Medulla oblongata (tissue), 1 donor: ENCODE measurements around the gene CHCHD3.
"Not testable (repeated sequence)": the region's sequence is repeated elsewhere in the genome, so short reads cannot be mapped to it uniquely, and the experiment has no call there.

Source experiments
- DNase-seq: peaks from one replicate; pipeline ENCODE4 v3.0.0-alpha.2; 2015; ENCODE audit errors: extremely low spot score

CHCHD3 gene

DNA sequence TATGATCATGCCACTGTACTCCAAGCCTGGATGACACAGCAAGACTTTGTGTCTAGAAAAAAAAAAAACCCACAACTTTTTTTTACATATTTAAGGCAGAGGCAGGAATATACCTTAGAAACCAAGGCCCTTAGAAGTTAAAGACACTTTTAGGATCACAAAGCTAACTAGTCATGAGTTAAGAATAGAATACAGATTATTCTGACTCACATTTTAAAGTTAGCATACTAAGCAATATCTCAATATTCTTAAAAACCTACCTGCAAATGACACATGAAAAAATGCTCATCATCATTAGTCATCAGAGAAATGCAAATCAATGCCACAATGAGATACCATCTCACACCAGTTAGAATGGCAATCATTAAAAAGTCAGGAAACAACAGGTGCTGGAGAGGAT, 177.7 kb downstream of the CHCHD3 start:
- DNase-seq: no peak

DNA sequence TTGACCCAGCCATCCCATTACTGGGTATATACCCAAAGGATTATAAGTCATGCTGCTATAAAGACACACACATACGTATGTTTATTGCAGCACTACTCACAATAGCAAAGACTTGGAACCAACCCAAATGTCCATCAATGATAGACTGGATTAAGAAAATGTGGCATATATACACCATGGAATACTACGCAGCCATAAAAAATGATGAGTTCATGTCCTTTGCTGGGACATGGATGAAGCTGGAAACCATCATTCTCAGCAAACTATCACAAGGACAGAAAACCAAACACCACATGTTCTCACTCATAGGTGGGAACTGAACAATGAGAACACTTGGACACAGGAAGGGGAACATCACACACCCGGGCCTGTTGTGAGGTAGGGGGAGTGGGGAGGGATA, 179.6 kb downstream of the CHCHD3 start:
- DNase-seq: not testable (repeated sequence)

DNA sequence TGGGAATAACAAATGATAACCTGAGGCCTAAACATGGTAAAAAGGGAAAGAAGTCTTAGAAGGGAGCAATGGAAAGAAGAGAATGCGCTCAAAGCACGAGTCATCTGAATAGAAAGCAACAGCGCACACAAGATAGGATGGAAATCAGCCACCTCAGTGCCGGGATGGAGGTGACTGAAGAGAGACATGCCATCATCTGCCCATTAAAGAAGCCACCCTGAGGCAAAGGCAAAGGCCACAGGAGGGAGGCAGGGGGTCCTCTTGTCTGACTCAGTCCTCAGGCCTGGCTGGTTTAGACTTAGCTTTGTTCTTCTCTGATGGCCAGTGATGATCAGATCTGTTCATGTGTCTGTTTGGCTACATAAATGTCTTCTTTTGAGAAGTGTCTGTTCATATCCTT, 180.6 kb downstream of the CHCHD3 start:
- no peak for DNase-seq

DNA sequence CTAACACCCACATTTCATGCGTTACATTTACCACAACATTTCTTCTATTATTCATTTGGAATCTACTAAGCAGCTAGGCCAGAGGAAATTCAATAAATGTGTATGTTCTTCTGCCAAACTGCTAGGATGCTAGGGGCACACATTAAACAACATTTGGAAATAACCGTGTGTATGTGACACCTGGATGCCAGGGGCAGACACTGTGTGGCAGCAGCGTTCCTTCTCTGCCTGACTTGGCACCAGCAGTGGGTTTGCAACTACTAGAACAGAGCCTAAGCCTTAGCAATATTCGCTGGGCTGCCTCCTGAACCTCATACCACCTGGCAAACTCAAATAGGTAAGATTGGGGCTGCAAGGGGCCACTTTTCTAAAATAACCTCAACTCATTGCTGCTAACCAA, 182.1 kb downstream of the CHCHD3 start:
- DNase-seq: no peak

DNA sequence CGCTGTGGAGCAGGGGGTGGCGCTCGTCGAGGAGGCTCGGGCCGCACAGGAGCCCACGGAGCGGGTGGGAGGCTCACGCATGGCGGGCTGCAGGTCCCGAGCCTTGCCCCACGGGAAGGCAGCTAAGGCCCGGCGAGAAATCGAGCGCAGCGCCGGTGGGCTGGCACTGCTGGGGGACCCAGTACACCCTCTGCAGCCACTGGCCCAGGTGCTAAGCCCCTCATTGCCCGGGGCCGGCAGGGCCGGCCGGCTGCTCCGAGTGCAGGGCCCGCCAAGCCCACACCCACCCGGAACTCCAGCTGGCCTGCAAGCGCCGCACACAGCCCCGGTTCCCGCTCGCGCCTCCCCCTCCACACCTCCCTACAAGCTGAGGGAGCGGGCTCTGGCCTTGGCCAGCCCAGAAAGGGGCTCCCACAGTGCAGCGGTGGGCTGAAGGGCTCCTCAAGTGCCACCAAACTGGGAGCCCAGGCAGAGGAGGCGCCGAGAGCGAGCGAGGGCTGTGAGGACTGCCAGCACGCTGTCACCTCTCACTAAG, 183.2 kb downstream of the CHCHD3 start:
- DNase-seq: not testable (repeated sequence)

DNA sequence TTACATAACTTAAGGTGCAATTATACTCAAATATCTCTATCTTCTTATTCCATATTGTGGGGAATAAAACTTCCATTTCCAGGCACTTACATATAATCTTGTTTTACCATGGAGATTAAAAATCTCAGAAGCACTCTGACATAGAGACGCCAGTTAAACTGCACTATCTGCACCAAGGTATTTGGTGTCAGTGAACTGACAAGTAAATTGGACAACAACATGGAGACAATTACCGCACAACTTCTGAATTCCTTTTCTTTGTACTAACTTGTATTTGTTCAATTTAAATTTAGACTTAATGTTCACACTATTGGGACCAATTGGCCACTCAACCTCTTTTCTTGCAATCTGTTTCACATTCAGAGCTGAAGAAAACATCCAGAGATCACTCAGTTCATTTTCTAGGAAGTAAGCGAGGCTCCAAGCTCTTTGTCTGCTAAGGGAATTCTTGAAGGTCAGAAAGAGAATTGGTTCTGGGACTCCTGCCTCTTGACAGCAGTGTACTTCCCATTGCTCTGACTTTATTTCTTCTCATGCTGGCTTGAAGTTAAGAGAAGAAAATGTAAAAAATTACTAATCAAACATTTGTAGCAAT, 184.7 kb downstream of the CHCHD3 start:
- no peak for DNase-seq

DNA sequence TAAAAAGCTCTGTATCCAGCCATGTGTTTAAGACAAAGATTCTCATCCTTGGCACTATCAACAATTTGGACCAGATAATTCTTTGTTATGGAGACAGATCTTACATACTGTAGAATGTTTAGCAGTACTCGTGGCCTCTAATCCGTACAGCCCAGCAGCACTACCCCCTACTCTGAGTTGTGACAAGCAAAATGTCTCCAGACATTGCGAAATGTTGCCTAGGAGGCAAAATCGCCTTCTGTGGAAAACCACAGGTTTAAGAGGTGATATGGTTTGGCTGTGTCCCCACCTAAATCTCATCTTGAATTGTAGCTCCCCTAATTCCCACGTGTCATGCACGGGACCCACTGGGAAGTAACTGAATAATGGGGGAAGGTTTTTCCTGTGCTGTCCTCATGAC, 186.7 kb downstream of the CHCHD3 start:
- DNase-seq: no peak

DNA sequence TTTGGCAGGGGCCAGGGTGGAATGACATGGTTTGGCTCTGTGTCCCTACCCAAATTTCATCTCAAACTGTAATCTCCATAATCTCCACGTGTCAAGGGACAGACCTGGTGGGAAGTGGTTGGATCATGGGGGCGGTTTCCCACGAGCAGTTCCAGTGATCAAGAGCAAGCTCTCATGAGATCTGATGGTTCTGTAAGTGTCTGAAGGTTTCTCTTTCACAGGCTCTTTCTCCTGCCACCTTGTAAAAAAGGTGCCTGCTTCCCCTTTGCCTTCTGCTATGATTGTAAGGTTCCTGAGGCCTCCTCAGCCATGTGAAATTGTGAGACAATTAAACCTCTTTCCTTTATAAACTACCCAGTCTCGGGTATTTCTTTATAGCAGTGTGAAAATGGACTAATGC, 188.3 kb downstream of the CHCHD3 start:
- DNase-seq: no peak

DNA sequence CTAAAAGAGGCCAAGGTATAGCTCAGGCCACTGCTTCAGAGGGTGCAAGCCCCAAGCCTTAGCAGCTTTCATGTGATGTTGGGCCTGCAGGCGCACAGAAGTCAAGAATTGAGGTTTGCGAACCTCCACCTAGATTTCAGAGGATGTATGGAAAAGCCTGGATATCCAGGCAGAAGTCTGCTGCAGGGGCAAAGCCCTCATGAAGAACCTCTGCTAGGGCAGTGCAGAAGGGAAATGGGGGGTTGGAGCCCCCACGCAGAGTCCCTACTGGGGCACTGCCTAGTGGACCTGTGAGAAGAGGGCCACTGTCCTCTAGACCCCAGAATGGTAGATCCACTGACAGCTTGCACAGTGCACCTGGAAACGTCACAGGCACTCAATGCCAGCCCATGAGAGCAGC, 189.1 kb downstream of the CHCHD3 start:
- DNase-seq: not testable (repeated sequence)

DNA sequence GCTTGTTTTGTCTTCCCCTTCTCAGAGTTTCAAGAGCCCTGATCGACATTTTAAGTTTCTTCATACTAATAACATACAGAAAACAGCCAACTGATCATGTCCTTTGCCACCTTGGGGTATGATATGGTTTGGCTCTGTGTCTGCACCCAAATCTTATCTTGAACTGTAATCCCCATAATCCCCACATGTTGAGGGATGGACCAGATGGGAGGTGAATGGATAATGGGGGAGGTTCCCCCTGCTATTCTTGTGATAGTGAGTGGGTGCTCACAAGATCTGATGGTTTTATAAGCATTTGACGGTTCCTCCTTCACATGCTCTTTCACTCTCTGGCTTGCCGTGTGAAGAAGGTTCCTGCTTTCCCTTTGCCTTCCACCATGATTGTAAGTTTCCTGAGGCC, 190.3 kb downstream of the CHCHD3 start:
- no peak for DNase-seq

DNA sequence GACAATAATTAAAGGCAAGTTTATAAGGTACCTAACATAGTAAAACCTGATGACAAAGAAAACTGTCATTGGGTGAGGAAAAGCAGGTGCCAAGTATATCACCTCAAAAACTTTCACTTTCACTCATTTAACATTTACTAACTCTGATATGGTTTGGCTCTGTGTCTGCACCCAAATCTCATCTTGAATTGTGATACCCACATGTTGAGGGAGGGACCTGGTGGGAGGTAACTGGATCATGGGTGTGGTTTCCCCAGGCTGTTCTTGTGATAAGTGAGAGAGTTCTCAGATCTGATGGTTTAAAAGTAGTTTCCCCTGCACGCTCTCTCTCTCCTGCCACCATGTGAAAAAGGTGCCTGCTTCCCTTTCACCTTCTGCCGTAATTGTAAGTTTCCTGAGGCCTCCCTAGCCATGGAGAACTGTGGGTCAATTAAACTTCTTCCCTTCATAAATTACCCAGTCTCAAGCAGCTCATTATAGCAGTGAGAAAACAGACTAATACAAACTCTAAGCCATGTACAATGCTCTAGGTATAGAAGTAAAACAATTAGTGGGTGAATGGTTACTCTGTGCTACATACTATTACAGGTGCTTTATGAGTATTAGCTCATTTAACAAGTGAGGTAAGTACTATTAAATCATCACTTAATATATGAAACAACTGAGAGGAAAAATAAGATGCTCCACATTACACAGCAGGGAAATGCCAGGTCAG, 199.0 kb downstream of the CHCHD3 start:
- DNase-seq: no peak

DNA sequence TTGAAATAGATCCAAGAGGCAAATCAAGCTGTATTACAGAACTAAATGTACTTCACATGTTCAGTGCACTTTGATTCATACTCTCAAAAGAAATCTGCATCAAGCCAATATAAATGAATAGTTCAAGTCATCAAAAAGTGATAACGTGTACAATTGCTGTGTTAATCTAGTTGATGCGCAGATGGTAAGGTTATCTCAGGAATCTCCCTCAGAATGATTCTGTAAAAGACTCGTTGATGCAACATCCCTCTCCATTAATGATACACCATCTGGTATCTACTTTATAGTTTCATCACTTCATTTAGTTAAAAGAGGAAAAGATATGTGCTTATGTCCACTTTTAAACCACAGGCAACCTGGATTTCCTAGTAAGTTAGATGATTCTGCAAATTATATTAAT, 200.6 kb downstream of the CHCHD3 start:
- no peak for DNase-seq

DNA sequence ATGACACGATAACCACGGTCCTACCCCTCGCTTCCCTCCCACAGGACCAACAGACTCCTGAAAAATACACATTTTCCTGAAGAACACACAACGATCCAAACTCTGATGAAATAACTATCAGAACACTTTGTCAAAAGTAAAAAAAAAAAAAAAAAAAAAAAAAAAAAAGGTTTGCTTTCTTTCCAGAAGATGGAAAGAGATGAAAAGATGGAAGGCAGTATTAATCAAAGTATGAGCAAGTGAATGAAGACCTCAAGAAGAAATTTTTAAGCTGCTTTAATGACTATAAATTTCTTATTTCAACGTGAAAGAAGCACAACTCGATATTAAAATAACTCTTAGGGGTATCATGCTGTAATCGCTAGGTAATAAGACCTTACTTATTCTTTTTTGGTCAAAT, 202.3 kb downstream of the CHCHD3 start:
- no peak for DNase-seq

DNA sequence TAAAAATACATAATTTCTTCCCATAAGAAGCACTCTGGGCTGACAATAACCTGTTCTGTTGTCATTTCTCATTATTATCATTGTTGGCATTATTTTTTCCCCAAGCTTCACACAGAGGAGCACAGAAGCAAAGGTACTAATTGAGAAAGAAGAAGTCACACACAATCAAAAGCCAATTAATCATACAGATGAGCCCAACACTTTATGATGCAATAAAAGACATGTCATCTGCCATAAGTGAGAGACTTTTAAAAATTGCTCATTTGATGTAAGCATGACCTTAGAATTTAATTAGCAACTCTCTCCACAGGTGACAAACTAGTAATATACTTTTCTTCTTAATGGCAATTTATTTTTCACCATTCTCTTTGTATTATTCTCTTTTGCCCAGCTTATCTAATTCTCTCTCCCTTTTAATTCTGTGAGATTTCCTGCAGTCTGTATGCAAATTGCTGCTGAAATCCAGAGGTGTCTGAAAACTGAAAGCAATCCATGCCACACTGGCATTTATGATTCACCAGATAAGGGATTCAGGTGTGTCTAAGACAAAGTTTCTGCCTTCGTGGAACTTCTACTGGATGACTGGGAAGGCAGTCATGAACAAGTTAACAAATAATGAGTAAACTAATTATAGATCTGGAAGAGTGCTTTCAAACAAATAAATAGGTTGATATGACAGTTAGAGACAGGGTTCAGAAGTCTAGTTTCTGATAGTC, 203.5 kb downstream of the CHCHD3 start:
- no peak for DNase-seq

DNA sequence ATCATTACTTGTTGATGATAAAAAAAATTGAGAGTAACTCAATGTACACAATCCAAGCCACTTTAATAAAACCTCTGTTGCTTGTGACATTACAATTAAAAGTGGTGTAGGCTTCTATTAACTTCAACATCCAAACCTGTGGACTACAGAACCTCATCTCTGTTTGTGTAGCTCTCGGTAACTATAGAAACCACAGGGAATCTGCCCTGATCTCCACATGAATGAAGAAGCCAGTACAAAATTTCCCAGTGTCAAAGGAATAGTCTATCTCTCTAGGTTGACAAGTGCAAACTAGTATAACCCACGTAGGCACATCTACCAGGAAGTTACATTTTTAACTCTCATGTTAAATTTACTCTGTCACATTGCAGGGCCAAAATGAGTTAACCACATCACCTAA, 204.3 kb downstream of the CHCHD3 start:
- DNase-seq: no peak

DNA sequence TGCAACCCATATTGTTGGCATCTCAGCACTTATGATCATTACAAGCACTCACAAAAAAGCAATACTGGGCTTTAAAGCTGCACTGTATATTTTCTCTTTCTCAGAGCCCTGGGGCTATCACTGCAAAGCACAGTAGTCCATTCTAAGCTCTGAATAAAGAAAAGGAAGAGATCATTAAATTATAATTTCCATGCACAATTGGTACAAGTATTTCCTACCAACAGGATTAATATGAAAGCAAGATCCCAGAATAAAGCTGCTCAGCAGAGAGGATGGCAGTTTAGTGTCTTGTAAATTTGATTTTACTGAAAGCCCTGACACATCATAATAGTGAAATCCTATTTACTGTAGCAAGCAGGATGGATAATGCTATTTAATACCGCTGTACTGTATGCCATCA, 205.3 kb downstream of the CHCHD3 start:
- DNase-seq: no peak

DNA sequence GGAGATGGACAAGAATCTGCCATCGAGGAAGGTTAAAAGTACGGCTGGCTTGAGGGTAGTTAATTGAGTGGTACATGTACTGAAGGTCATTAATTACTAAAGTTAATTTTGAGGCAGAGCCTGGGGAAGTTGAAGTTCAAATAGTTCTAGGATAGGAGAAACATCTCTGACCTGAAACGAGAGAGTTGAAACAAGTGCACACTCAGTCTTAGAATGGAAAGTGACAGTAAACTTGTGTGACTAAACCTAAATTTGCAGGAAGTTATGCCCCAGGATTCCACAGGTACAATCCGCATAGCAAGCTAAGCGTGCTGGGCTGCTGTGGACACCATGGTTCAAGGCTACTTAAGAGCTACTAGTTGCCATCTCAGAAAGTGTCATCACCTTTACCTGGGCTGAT, 209.9 kb downstream of the CHCHD3 start:
- DNase-seq: no peak

DNA sequence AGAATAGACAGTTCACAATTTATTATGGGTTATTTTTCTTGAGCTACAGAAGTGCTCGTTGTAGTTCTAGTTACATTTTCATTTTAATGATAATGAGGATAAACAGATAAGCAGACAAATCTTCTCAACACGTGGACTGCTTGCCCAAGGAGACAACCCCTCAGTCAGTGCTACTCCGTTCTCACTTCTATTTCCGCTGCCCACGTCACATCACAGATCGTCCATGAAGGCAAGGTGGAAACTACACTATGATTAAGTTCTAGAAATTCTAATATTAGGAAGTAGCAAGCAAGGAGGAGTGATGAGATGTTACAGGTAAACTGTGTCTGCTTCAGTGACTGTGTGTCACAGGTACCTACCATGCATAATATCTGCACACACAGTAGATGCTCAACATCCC, 210.5 kb downstream of the CHCHD3 start:
- DNase-seq: no peak

DNA sequence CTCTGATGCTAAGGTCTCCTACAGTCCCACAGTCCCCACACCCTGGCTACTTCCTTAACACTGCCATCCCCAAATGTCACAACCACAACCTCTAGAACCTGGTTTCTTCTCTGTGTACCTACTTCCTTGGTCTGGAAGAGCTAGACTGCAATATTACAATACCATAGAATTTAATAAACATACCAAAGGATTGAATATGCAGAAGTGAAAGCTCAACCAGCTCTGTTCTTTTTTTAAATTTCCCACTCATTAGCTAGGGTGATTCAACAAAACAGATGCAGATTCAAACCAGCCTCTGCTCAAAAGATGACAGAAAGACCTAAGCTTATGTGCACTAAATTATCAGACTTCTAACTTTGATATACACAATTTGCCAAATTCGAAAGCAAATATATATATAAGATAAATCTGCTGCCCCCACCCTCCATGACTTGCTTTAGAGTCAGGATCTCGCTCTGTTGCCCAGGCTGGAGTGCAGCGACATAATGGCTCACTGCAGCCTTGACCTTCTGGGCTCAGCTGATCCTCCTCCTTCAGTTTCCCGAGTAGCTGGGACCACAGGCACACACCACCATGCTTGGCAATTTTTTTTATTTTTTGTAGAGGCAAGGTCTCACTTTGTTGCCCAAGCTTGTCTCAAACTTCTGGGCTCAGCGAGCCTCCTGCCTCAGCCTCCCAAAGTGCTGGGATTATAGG, 212.6 kb downstream of the CHCHD3 start:
- DNase-seq: no peak

DNA sequence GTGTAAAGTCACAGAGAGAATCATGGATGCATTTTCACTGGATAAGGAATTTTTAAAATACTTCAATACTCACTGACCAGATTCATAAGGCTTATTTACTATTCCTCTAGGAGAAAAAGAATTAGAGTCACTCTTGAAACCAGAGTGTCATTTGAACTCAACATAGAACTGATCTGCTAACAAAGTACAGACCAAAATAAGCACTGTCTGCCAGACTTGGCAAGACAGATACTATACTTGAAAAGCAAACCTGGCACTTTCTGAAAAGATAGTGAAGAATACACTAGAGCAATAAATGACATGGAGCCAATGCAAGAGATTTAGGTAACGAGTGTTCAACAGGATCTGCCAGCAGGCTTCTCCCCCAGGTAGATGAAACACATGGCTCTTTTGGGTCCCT, 215.3 kb downstream of the CHCHD3 start:
- no peak for DNase-seq

DNA sequence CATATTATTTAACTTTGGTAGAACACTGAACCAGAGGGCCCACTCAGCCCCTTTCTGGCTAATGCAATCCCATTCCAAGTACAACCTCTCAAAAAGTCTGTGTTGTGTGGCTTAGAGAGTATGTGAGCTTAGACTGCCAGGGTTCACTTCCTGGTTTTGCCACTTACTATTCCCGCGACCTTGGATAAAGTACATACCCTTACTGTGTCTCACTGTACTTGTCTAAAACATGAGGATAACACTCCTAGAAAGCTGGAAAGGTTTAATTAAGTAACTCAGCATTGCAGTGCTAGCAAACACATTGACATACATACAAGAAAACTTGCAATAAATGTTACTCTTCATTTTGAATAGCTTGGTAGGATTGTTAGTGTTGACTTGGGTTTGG, 215.8 kb downstream of the CHCHD3 start:
- no peak for DNase-seq

DNA sequence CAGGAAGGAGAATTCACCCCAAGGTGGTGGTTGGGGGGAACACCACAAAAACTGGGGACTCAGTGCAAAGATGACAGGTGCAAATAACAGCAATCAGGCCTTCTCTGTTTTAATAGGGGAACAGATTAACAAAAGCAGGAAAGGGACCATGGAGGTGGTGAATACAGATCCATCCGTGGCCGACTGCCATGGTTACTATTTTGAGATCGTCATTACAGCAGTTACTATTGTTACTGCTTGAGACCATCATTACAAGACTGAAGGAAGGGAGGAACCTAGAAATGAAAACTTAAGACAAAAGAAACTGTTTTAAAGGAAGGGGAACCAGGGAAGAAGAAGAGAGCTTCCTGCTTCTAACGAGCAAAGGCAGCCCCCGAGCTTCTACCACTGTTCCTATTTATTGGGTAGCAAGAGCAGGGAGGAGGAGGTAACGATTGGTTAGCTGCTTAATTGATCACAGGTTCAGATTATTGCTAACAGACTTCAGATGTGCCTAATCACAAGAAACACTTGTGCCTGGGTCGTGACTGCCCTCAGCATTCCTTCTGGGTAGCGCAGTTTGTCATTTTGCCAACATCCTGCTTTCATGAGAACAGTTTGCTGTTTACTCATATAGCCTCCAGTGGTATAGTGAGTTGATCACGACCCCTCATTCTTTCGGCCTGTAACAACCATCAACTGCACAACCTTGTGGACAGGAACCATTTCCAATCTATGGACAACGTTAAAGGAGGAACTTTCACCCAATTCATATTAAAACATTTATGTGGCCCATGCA, 216.3 kb downstream of the CHCHD3 start:
- DNase-seq: no peak
